HFFc6 (cell line): Measurements from ENCODE around the gene ARSB. TPM values are rescaled to one million over a fixed set of nuclear protein-coding genes. Genes with fewer than 3 reads are reported as not detected.

Experiments used
- DNase-seq: peaks from one replicate; pipeline ENCODE4 v3.0.0-alpha.2; 2018
- H3K27ac Mint-ChIP-seq: 2 replicates; pipeline ENCODE4 v1.8.0; 2020; ENCODE audit warnings: mild to moderate bottlenecking, mixed read lengths
- H3K27me3 Mint-ChIP-seq: 2 replicates; pipeline ENCODE4 v1.8.0; 2021; ENCODE audit warnings: mild to moderate bottlenecking, moderate library complexity, mixed read lengths; ENCODE audit not compliant: insufficient read depth
- H3K36me3 Mint-ChIP-seq: 2 replicates; pipeline ENCODE4 v1.8.0; 2021; ENCODE audit warnings: low read depth, mixed read lengths
- H3K4me1 Mint-ChIP-seq: 2 replicates; pipeline ENCODE4 v1.8.0; 2020; ENCODE audit warnings: low read depth, mixed read lengths
- H3K4me3 Mint-ChIP-seq: 2 replicates; pipeline ENCODE4 v1.8.0; 2020; ENCODE audit warnings: mild to moderate bottlenecking, moderate library complexity, mixed read lengths
- H3K9me3 Mint-ChIP-seq: 2 replicates; pipeline ENCODE4 v1.8.0; 2020; ENCODE audit warnings: mild to moderate bottlenecking, mixed read lengths
- CTCF ChIP-seq: fragments of 200-600 bp; sonication (generic); IDR thresholded peaks from 2 replicates; pipeline ENCODE4 v1.5.0; 2021; ENCODE audit warnings: antibody characterized with exemption, mild to moderate bottlenecking
- total RNA-seq, 6 experiments: library from RNA; stranded (reverse); fragmentation: NEBNext Ultra II Directional; extraction: Animal tissue kit (Norgen Biotek cat#: 25700); gene quantifications; 2 replicates in 1 of 6; 3 replicates in 5 of 6; pipeline ENCODE4 v1.2.3, GENCODE V29; 2021

The ARSB gene
- total RNA-seq, 6 experiments from 2014 or later: 24.4 to 32.7 (median 27.8) TPM

DNA sequence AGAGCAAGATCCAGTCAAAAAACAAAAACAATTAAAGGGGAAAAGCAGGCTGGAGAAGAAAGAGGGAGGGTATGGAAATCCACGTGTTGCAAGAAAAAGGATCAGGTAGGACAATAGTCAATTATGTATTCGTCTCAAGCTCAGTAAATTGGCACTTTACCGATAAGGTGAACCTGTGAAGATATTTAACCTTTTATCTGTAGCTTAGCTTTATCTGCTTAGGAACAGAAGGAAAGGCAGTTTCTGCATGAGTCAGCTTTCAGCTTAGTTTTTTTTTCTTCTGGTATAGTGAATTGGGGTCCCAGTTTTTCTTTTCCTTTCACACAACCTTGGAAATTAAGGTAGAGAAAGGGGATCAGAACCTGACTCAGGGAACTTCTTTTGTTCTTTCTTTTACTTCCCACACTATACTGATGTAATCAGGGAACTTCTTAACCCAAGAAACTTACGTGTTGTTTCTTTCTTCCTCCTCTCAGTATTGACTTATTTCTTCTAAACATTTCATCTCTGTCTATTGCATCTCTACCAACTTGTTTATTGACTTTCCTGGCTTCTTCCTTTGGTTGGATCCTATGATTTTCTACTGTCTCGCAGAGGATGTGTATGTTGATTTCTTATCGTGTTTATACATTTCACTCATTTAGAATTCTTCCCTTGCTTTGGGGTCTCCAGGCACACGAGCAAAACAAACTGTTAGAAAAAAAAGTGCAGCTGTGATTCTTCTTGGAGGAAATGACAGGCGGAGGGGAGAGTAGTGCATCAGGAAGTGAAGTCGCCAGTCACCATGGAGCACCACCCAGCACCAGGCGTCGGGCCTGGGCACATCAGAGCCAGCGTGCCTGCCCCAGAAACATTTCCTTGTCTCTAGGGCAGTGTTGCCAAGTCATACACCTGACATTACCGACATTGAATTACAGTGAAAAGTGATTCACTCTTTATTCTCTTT lies 213.6 kb downstream of the ARSB start:
- DNase-seq: no peak
- Mint-ChIP-seq H3K27ac (no peak overlapping the region), H3K4me3 (no peak overlapping the region), H3K27me3 (peaks cover 10% of the 10 kb centered on the region), H3K36me3 (no peaks in the 10 kb centered on the region), H3K4me1 (no peaks in the 10 kb centered on the region), H3K9me3 (no peaks in the 10 kb centered on the region)
- no peak for TF ChIP-seq CTCF

GRCh38 chr5:78768781-78769380 lies 216.2 kb downstream of the ARSB start:
- Mint-ChIP-seq H3K36me3 (no peaks in the 10 kb centered on the region; the same call in 1 of the 2 replicates), H3K27me3 (peaks cover 27% of the 10 kb centered on the region), H3K4me3 (no peak overlapping the region), H3K4me1 (no peaks in the 10 kb centered on the region), H3K9me3 (no peaks in the 10 kb centered on the region), H3K27ac (no peak overlapping the region)
- no peak for TF ChIP-seq CTCF
- no peak for DNase-seq

- H3K36me3 Mint-ChIP-seq: peaks cover 6% of the 10 kb centered on the region
- DNase-seq: no peak
- H3K27ac Mint-ChIP-seq: no peak overlapping the region
These were observed 218.7 kb downstream of the ARSB start for GRCh38 chr5:78766412-78766762.

DNA sequence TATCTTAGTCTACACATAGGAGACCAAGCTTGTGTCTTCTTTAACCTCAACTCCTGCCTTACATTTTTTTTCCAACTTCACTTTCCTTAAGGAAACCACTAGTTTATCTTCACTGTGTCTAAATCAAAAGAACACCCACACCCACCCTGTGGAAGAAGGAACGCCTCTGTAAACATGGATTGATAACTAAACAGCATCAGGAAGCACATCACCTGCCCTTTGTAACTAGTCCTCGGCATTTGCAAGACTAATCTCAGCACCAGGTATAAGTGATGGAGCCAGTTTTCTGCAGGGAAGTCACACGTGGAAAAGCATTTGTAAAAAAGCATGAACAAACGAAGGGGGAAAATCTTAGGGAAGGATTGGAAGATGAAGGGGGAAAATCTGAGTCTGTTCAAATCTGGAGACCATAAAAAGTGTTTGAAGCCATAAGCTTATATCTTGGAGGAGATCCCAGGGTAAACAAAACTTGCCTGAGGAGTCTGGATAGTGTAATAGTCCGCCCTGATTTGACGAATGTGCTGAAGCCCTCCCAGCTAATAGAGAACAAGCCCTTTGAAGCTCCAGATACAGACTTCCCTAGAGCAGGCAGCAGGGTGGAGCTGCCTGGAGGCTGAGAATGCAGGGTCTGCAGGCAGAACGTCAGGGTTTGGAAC lies 219.2 kb downstream of the ARSB start:
- H3K27me3 Mint-ChIP-seq: peaks cover 41% of the 10 kb centered on the region
- no peaks in the 10 kb centered on the region for H3K4me1 Mint-ChIP-seq
- no peak for TF ChIP-seq CTCF
- H3K36me3 Mint-ChIP-seq: peaks cover 6% of the 10 kb centered on the region
- H3K27ac Mint-ChIP-seq: no peak overlapping the region
- no peak for DNase-seq
- no peak overlapping the region for H3K4me3 Mint-ChIP-seq
- H3K9me3 Mint-ChIP-seq: no peaks in the 10 kb centered on the region

More at GRCh38 chr5:78766412-78766762, 218.7 kb downstream of the ARSB start:
- no peaks in the 10 kb centered on the region for H3K9me3 Mint-ChIP-seq
- no peak for TF ChIP-seq CTCF
- H3K4me1 Mint-ChIP-seq: no peaks in the 10 kb centered on the region
- no peak overlapping the region for H3K4me3 Mint-ChIP-seq
- peaks cover 38% of the 10 kb centered on the region for H3K27me3 Mint-ChIP-seq

- no peak overlapping the region for H3K27ac Mint-ChIP-seq
- H3K27me3 Mint-ChIP-seq: peaks cover 48% of the 10 kb centered on the region
- H3K4me1 Mint-ChIP-seq: no peaks in the 10 kb centered on the region
- peaks cover 11% of the 10 kb centered on the region for H3K36me3 Mint-ChIP-seq
- H3K4me3 Mint-ChIP-seq: no peak overlapping the region
- H3K9me3 Mint-ChIP-seq: no peaks in the 10 kb centered on the region
- no peak for DNase-seq
- no peak for TF ChIP-seq CTCF
These were observed 220.0 kb downstream of the ARSB start for GRCh38 chr5:78765116-78765515.
